ENCODE data around the gene NFAM1. TPM values are rescaled to one million over a fixed set of nuclear protein-coding genes. Genes with fewer than 3 reads are reported as not detected.
A peak's percentile ranks its signal among the peaks of the same experiment; 100 is the strongest.

The NFAM1 gene
- total RNA-seq, 2 donors from 2014 or later = 4.1 to 4.4 TPM

DNA sequence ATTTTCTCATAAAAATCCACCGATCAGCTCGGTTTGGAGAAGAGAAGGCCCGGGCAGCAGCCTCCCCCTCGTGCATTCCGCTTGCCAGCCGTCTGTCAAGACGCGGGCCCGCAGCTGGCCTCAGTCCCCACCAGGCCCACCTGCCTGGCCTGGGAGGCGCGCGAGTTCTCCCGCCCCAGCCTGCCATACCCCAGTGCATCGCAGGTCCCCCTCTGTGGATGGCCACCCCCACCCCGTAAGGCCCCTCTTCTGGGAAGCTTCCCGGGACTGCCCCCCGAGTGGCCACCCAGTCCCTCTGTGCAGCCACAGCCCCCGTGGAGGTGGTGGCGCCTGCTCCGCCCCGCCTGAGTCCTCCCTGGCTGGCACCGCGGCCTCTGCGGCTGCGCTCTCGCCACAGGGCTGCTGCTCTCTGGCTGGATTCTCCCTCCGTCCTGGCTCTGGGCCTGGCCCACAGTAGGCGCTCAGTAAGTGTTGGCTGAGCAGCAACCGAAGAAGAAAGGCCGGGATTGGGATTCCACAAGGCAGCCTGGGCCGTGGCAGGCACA, 87.8 kb downstream of the NFAM1 start:
- TF ChIP-seq, protein P1, sequence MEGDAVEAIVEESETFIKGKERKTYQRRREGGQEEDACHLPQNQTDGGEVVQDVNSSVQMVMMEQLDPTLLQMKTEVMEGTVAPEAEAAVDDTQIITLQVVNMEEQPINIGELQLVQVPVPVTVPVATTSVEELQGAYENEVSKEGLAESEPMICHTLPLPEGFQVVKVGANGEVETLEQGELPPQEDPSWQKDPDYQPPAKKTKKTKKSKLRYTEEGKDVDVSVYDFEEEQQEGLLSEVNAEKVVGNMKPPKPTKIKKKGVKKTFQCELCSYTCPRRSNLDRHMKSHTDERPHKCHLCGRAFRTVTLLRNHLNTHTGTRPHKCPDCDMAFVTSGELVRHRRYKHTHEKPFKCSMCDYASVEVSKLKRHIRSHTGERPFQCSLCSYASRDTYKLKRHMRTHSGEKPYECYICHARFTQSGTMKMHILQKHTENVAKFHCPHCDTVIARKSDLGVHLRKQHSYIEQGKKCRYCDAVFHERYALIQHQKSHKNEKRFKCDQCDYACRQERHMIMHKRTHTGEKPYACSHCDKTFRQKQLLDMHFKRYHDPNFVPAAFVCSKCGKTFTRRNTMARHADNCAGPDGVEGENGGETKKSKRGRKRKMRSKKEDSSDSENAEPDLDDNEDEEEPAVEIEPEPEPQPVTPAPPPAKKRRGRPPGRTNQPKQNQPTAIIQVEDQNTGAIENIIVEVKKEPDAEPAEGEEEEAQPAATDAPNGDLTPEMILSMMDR (IDR thresholded peaks at IDR 0.05) = no peak
- H3K4me1 ChIP-seq (ENCODE audit: control insufficient read depth in 1 of 2, low read depth in 2 of 2) = peaks cover 0 to 17% of the 10 kb centered on the region in 2 donors
- peak overlapping the region; percentile 66 to 75 for H3K27ac ChIP-seq
- H3K9me3 ChIP-seq = no peaks in the 10 kb centered on the region
- peak; percentile 14 for DNase-seq (ENCODE audit: low spot score)
- no peaks in the 10 kb centered on the region for H3K36me3 ChIP-seq
- no peaks in the 10 kb centered on the region for H3K27me3 ChIP-seq (replicated peaks; ENCODE audit: insufficient read depth)
- H3K4me3 ChIP-seq = peak overlapping the region; percentile 74
- no peak for ATAC-seq (ENCODE audit: insufficient number of reproducible peaks, low FRiP score, low read depth)

DNA sequence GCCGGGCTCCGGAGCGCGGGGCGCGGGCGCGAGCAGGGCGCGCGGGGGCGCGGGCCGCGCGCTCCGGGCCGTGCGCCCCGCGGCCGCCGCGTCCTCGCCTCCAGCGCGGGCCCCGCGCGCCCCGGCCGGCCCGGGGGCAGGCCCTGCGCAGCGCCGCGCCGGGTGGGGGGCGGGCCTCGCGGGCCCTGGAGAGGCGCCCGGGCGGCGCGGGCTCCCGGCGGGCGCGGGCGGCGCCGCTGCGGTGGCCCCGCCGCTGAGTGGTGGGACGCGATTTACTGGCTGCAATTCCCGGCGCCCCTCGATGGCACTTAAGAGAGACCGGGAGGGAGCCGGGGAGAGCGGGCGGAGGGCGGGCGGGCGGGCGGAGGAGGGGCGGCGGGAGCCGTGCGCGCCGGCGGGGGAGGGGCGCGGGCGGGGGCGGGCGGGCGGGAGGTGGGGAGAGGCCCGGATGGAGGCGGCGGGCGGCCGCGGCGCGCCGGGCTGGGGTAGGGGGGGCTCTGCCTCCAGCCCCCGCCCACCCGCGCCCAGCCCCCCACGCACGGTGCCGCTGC, 88.6 kb downstream of the NFAM1 start:
- no peak overlapping the region for H3K27ac ChIP-seq
- no peak for ATAC-seq (ENCODE audit: insufficient number of reproducible peaks, low FRiP score, low read depth)
- no peaks in the 10 kb centered on the region for H3K9me3 ChIP-seq
- no peaks in the 10 kb centered on the region for H3K36me3 ChIP-seq
- peaks cover 0 to 17% of the 10 kb centered on the region in 2 donors for H3K4me1 ChIP-seq (ENCODE audit: control insufficient read depth in 1 of 2, low read depth in 2 of 2)
- no peaks in the 10 kb centered on the region for H3K27me3 ChIP-seq (replicated peaks; ENCODE audit: insufficient read depth)
- no peak for DNase-seq (ENCODE audit: low spot score)
- TF ChIP-seq, protein P1 (IDR thresholded peaks at IDR 0.05) = no peak
- peak overlapping the region; percentile 74 for H3K4me3 ChIP-seq

DNA sequence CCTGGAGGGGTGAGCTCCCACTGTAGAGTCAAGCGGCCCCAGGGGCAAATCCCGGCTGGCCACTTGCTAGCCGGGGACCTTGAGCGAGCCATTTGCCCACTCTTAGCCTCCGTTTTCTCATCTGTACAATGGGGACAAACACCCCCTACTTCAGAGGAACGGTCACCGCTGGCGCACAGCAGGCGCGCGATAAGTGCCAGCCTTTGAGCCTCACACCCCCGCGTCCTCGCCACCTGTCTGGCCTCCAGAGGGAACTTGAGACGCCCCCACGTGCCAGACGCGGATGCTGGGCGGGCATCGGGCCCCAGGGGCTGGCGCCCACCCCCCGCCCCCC, 89.1 kb downstream of the NFAM1 start:
- Histone ChIP-seq H3K4me3 (peak overlapping the region; percentile 65), H3K4me1 (ENCODE audit: control insufficient read depth in 1 of 2, low read depth in 2 of 2) (peaks cover 0 to 17% of the 10 kb centered on the region in 2 donors), H3K27me3 (replicated peaks; ENCODE audit: insufficient read depth) (no peaks in the 10 kb centered on the region), H3K9me3 (no peaks in the 10 kb centered on the region), H3K36me3 (no peaks in the 10 kb centered on the region), H3K27ac (no peak overlapping the region)
- TF ChIP-seq, protein P1 (IDR thresholded peaks at IDR 0.05) = no peak
- no peak for DNase-seq (ENCODE audit: low spot score)
- no peak for ATAC-seq (ENCODE audit: insufficient number of reproducible peaks, low FRiP score, low read depth)

DNA sequence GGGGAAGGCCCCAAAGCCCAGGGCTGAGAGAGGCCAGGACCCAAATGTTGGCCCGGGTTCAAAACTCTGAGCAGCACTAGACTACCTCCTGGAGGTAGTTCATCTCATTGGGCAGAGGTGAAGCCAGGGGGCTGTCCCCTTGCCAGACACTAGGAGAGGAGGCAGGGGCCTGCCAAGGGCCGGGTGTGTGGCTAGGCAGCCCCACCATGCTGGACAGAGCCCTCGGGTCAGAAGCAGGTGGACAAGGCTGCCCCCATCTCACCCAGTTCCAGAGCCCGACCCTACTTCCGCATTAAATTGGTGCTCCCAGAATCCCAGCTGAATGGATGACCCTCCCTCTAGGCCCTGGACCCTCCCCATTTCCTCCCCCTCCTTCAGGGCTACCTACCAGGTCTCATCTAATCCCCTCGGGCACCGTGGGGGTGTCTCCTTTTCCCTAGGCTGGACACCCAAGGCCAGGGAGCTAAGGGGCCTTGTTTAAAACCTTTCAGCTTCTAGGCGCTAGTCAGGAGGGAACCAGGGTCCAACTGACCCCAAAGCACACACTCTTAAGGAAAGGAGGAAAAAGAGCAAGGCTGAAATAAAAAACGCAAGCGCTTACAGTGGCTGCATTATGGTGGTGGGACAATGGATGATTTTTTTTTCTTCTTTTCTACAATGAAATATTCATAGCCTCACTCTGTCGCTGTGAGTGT, 89.6 kb downstream of the NFAM1 start:
- ATAC-seq (ENCODE audit: insufficient number of reproducible peaks, low FRiP score, low read depth) = no peak
- Histone ChIP-seq H3K27ac (no peak overlapping the region), H3K36me3 (no peaks in the 10 kb centered on the region), H3K4me1 (ENCODE audit: control insufficient read depth in 1 of 2, low read depth in 2 of 2) (peaks cover 0 to 17% of the 10 kb centered on the region in 2 donors), H3K27me3 (replicated peaks; ENCODE audit: insufficient read depth) (no peaks in the 10 kb centered on the region), H3K4me3 (peak overlapping the region; percentile 65), H3K9me3 (no peaks in the 10 kb centered on the region)
- TF ChIP-seq, protein P1 (IDR thresholded peaks at IDR 0.05) = no peak
- no peak for DNase-seq (ENCODE audit: low spot score)

DNA sequence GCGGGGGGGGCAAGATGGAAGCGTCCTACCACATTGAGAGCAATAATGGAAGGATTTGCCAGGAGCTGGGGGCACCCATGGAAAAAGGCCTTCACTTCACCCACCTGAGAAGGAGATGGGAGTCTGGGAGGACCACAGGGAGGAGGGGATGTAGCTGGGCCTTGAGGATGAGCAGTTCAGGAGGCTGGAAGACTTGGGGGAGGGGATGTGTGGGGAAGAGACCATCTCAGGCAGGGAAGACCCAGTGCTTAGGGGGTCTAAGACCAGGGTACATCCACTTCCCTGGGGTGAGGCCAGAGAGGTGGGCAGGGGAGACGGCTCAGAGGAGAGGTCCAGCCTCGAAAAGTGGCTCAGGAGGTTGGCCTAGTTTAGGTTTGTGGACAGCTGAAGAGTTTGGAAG, 90.4 kb downstream of the NFAM1 start:
- no peak for DNase-seq (ENCODE audit: low spot score)
- TF ChIP-seq, protein P1 (IDR thresholded peaks at IDR 0.05) = no peak
- peaks cover 0 to 17% of the 10 kb centered on the region in 2 donors for H3K4me1 ChIP-seq (ENCODE audit: control insufficient read depth in 1 of 2, low read depth in 2 of 2)
- H3K27me3 ChIP-seq (replicated peaks; ENCODE audit: insufficient read depth) = no peaks in the 10 kb centered on the region
- H3K9me3 ChIP-seq = no peaks in the 10 kb centered on the region
- H3K27ac ChIP-seq = no peak overlapping the region
- no peak overlapping the region for H3K4me3 ChIP-seq
- no peak for ATAC-seq (ENCODE audit: insufficient number of reproducible peaks, low FRiP score, low read depth)
- no peaks in the 10 kb centered on the region for H3K36me3 ChIP-seq

Data from thoracic aorta (tissue), 2 donors.